ENCODE data around the gene ANKRD50.

Gene ANKRD50

DNA sequence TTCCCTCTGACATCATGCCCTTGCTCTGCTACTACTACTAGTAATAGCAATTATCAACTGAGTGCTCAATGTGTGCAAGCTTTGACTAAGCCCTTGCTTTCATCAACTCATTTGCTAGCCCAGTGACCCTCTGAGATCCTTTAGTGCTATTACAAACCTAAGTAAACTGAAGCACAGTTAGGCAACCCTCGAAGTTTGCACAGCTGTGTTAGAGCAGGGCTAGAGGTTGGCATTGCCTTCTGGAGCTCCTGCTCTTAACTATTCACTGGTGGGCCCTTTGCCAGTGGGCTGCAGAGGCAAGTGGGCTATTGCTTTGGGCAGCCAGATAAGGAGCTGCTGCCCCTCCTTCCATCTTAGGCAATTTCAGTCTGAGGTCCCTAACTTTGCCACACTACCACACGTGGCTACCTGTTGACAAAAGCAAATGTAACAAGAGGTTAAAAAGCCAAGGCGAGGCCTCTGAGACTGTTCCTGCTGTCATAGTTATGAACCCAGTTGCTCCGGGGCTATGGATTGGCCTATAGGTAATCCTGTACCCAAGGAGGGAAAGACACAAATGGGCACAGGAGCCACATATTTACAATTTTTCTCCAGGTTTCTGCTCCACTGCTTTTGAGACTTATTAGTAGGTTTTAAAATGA, 41.5 kb upstream of the ANKRD50 start:
- TF ChIP-seq ARNTL (CRISPR knock-in tag; IDR thresholded peaks at IDR 0.05; ENCODE audit: borderline replicate concordance, low read depth) (no peak), SNAI2 (CRISPR knock-in tag; IDR thresholded peaks at IDR 0.05) (no peak)
- ATAC-seq, result no peak

DNA sequence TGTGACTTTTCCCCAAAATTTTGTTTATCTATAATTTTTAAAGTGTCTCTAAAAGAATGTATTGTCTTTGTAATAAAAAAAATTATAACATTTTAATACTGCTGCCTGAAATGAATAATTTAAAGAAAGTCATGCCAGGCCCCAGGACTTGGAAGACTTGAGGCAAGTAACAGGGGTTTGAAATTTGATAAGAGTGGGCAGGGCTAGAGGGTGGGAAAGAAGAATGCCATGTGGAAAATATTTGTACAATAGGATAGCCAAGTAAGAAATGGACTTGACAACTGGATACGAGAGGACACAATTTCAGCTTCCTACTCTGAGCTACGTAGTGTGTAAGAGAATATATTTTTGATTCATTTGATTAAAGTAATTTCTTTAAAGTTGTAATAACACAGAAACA, 36.9 kb upstream of the ANKRD50 start:
- TF ChIP-seq TCF4 (CRISPR knock-in tag; IDR thresholded peaks at IDR 0.05; ENCODE audit: borderline replicate concordance) (no peak), CSDC2 (CRISPR knock-in tag; IDR thresholded peaks at IDR 0.05) (no peak), CSRNP3 (CRISPR knock-in tag; IDR thresholded peaks at IDR 0.05) (no peak), ZNF565 (CRISPR knock-in tag; conservative IDR thresholded peaks at IDR 0.05; ENCODE audit: low read depth) (no peak), ZNF70 (CRISPR knock-in tag; IDR thresholded peaks at IDR 0.05) (no peak), CREB5 (CRISPR knock-in tag; IDR thresholded peaks at IDR 0.05; ENCODE audit: low read depth) (no peak), POU6F1 (CRISPR knock-in tag; IDR thresholded peaks at IDR 0.05; ENCODE audit: borderline replicate concordance, low read depth) (no peak), TOX (CRISPR knock-in tag; IDR thresholded peaks at IDR 0.05; ENCODE audit: borderline replicate concordance) (no peak), ESRRG (CRISPR knock-in tag; IDR thresholded peaks at IDR 0.05) (no peak), ZC3H10 (CRISPR knock-in tag; IDR thresholded peaks at IDR 0.05) (no peak), PPARA (CRISPR knock-in tag; IDR thresholded peaks at IDR 0.05; ENCODE audit: borderline replicate concordance) (no peak), SNAI2 (CRISPR knock-in tag; IDR thresholded peaks at IDR 0.05) (no peak), RARB (CRISPR knock-in tag; IDR thresholded peaks at IDR 0.05) (no peak), ARNTL (CRISPR knock-in tag; IDR thresholded peaks at IDR 0.05; ENCODE audit: borderline replicate concordance, low read depth) (no peak), TSHZ2 (CRISPR knock-in tag; IDR thresholded peaks at IDR 0.05) (no peak), BACH2 (CRISPR knock-in tag; IDR thresholded peaks at IDR 0.05; ENCODE audit: borderline replicate concordance) (no peak)
- ATAC-seq, result no peak

DNA sequence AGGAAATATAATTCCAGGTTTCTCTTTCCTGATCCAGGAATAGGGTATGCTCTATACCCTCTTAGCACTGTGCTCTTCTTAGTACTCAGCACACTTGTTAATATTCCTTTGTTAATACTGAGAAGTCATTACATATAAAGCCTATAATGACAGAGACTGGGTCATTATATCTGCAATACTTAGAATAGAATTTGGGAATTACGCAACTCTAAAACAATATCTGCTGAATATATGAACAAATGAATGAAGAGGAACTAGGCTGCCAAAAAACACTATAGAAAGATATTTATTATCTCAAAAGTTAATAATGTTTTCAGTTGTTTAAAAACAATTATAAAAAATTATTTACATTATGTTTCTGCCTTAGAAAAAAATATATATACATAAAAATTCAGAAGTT, 36.4 kb upstream of the ANKRD50 start:
- TF ChIP-seq ZC3H10 (CRISPR knock-in tag; IDR thresholded peaks at IDR 0.05) (no peak), TOX (CRISPR knock-in tag; IDR thresholded peaks at IDR 0.05; ENCODE audit: borderline replicate concordance) (no peak), ZNF565 (CRISPR knock-in tag; conservative IDR thresholded peaks at IDR 0.05; ENCODE audit: low read depth) (no peak), ESRRG (CRISPR knock-in tag; IDR thresholded peaks at IDR 0.05) (no peak), CSDC2 (CRISPR knock-in tag; IDR thresholded peaks at IDR 0.05) (no peak), POU6F1 (CRISPR knock-in tag; IDR thresholded peaks at IDR 0.05; ENCODE audit: borderline replicate concordance, low read depth) (no peak), PPARA (CRISPR knock-in tag; IDR thresholded peaks at IDR 0.05; ENCODE audit: borderline replicate concordance) (no peak), BACH2 (CRISPR knock-in tag; IDR thresholded peaks at IDR 0.05; ENCODE audit: borderline replicate concordance) (no peak), OSR1 (CRISPR knock-in tag; IDR thresholded peaks at IDR 0.05) (no peak), ZNF70 (CRISPR knock-in tag; IDR thresholded peaks at IDR 0.05) (no peak)
- no peak for ATAC-seq

All from SK-N-SH treated with all-trans-retinoic acid at 6 μM for 48 hours (cell line).